SW480 (cell line): ENCODE results near the gene PTK7.

Experiments used
- DNase-seq: peaks from one replicate; pipeline ENCODE4 v3.0.0-alpha.2; 2016; ENCODE audit warnings: low spot score

Gene PTK7

GRCh38 chr6:43180985-43181384, 104.9 kb downstream of the PTK7 start:
- no peak for DNase-seq

GRCh38 chr6:43181621-43181941, 105.5 kb downstream of the PTK7 start:
- no peak for DNase-seq

- DNase-seq = peak; percentile 57
Observed at GRCh38 chr6:43181942-43182860, 106.1 kb downstream of the PTK7 start, which contains the start of gene CUL9. Gene CUL9 (plus strand): TSS chr6:43182196. CDS start chr6:43184311, 2,115 bp downstream.

GRCh38 chr6:43183441-43183840, 107.3 kb downstream of the PTK7 start:
- no peak for DNase-seq

- DNase-seq = no peak
Observed at GRCh38 chr6:43184268-43184985, 108.3 kb downstream of the PTK7 start.

GRCh38 chr6:43185391-43185985, 109.4 kb downstream of the PTK7 start:
- no peak for DNase-seq

GRCh38 chr6:43186019-43186418, 109.9 kb downstream of the PTK7 start:
- DNase-seq = no peak

GRCh38 chr6:43186706-43187105, 110.6 kb downstream of the PTK7 start:
- DNase-seq = no peak

GRCh38 chr6:43187821-43188220, 111.7 kb downstream of the PTK7 start:
- no peak for DNase-seq

GRCh38 chr6:43188426-43188825, 112.3 kb downstream of the PTK7 start:
- DNase-seq = no peak

GRCh38 chr6:43189776-43190304, 113.7 kb downstream of the PTK7 start:
- DNase-seq = no peak

- no peak for DNase-seq
Observed at GRCh38 chr6:43192911-43193310, 116.8 kb downstream of the PTK7 start.

GRCh38 chr6:43193929-43194328, 117.8 kb downstream of the PTK7 start:
- no peak for DNase-seq

GRCh38 chr6:43196337-43196736, 120.2 kb downstream of the PTK7 start:
- DNase-seq = no peak

- no peak for DNase-seq
Observed at GRCh38 chr6:43199912-43200311, 123.8 kb downstream of the PTK7 start.

GRCh38 chr6:43200541-43200940, 124.4 kb downstream of the PTK7 start:
- DNase-seq = no peak

- DNase-seq = no peak
Observed at GRCh38 chr6:43202451-43202850, 126.3 kb downstream of the PTK7 start.

- no peak for DNase-seq
Observed at GRCh38 chr6:43203029-43203717, 127.1 kb downstream of the PTK7 start.

GRCh38 chr6:43203718-43204095, 127.6 kb downstream of the PTK7 start:
- DNase-seq = no peak

GRCh38 chr6:43204271-43205105, 128.4 kb downstream of the PTK7 start:
- DNase-seq = no peak

GRCh38 chr6:43205849-43206248, 129.7 kb downstream of the PTK7 start:
- DNase-seq = no peak
